Measurements from ENCODE around the gene RPTOR.
"Not testable (repeated sequence)": the region's sequence is repeated elsewhere in the genome, so short reads cannot be mapped to it uniquely, and the experiment has no call there.

Gene RPTOR

DNA sequence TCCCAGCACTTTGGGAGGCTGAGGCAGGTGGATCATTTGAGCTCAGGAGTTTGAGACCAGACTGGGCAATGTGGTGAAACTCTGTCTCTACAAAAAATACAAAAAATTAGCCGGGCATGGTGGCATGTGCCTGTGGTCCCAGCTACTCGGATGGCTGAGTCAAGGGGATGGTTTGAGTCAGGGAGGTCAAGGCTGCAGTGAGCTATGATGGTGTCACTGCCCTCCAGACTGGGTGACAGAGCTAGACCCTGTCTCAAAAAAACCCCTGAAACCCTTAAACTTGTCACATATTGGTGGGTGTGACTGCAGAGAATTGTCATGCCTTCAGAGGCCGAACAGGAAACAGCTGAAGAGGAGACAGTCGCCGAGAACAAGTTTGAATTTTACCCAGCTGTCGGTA is 13.4 kb downstream of the RPTOR start:
- DNase-seq: no peak

DNA sequence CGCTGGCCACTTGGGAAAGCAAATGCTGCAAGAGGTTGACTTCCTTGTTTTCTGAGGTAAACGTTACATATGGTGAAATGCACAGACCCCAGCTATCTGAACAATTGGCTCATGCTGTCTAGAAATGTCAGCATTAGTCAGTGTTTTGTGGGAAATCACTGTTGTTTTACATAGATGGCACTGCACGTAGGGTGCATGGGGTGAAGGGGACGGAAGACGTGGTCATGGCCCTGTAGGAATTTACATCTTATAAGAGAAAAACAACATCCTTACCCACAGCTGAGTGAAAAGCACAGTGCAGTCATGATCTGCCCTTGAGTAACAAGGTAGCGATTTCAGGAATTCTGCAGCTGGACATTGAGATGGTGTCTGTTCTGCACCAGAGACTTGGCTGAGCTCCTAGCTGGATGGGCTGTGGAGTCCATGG is 15.2 kb downstream of the RPTOR start:
- peak; percentile 92 for DNase-seq

DNA sequence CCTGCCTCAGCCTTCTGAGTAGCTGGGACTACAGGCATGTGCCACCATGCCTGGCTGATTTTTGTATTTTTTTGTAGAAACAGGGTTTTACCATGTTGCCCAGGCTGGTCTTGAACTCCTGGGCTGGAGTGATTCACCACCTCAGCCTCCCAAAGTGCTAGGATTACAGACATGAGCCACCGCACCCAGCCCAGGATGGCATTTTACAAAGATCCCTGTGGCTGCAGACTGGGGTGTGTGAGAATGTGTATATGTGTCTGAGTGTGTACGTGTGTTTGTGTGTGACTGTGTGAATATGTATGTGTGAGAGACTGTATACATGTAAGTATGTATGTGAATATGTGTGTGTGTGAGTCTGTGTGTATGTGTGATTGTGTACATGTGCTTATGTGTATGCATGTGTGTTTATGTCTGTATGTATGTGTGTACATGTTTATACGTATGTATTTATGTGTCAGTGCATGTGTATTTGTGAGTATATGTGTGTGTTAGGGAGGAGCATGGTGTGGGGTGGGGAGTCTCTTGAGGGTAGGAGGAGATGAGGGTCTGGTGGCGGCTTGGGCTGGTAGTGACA is 17.0 kb downstream of the RPTOR start:
- peak; percentile 50 for DNase-seq

DNA sequence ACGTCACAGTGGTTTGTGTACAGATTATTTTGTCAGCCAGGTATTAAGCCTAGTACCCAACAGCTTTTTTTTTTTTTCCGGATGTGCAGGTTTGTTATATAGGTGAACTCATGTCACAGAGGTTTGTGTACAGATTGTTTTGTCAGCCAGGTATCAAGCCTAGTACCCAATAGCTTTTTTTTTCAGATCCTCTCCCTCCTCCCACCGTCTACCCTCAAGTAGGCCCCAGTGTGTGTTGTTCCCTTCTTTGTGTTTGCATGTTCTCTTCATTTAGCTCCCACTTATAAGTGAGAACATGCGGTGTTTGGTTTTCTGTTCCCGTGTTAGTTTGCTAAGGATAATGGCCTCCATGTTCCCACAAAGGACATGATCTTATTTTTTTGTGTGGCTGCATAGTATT is 19.9 kb downstream of the RPTOR start:
- no peak for DNase-seq

DNA sequence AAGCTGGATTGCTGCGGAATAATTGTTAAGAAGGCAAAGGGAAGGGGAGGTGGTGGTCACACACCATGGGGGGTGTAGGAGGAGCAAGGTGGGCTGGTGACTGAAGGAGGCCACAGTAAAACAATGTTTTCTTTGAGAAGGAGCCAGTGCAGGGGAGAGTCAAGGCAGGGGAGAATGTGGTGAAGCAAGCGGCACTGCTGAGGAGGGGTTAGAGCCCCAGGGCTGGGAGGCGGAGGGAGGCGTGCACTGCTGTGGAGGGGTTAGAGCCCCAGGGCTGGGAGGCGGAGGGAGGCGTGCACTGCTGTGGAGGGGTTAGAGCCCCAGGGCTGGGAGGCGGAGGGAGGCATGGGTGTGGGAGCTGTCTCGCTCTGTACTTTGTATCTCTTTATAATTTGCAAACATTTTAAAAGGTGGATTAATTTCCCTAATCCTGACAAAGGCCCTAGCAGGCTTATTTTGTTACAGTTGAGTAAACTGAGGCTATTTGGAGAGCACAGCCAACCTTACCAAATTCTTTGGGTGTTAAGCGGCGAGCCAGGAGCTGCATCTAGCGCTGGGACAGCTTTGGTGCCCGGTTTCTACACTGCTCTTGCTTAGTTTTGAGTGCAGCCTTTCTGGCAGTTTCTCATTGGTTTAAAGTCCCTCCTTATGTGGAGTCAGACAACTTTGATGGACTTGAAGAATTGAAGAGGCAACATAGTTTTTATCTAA is 20.9 kb downstream of the RPTOR start:
- no peak for DNase-seq

DNA sequence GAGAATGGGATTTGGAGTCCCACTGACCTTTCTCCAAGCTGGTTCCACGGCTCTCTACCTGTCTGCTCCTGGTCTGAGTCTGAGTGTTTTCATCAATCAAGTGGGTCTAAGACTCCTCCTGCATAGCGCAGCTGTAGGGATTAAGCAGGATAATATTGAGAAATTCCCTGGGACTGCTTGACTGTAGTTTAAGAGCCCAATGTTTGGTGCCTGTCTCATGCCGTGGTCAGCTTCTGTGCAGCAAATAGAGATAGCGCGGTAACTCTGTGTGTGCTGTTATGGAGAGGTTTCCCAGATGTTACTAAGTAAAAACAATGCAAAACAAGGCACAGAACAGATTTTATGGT is 21.4 kb downstream of the RPTOR start:
- DNase-seq: no peak

DNA sequence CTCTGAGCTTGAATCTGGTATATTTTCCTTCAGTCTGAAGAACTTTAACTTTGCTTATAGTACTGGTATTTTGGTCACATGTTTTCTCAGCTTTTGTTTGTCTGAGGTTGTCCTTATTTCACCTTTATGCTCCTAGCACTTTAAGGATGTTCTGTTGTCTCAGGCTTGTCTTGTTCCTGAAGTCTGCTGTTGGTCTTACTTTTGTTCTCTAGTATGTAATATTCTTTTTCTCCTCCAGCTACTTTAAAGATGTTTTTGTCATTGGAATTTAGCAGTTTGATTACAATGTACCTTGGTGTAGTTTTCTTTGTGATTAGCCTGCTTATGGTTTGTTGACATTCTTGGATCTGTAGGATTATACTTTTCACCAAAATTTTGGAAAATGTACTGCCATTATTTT is 23.6 kb downstream of the RPTOR start:
- DNase-seq: no peak

DNA sequence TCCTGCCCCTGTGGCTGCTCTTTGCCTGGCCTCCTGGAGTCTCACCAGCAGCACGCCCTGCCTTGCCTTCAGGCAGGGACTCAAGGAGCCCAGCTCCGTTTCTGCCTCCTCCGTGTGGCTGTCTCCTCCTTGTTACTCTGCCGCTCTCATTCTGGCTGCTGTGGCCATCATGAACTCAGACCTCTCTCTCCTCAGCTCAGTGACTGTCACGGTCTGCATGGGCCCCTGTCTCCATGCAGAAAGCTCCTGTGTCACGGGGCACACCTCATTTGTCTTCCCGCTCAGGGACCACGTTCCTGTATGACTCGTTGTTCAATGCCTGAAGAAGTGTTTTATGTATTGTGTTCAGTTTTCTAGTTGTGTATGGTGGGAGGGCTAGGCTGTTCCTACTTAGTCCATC is 25.3 kb downstream of the RPTOR start:
- DNase-seq: no peak

DNA sequence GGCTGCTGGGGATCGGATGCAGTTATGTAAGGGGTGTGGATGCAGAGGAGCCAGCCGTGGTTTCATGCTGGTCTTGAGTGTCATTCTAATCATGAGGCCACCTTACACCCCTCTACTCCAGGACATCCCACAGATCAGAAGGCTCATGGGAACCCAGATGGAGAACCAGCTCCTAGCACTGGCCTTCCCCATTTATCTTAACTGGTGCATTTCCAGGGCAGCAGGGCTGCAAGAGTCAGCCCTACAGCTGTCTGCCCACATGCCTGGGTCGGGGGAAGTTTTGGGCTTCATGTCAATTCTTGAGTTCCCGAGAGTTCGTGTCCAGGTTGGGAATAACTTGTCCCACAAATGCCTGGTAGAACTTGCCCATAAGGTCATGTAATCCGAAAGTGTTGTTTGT is 29.1 kb downstream of the RPTOR start:
- no peak for DNase-seq

DNA sequence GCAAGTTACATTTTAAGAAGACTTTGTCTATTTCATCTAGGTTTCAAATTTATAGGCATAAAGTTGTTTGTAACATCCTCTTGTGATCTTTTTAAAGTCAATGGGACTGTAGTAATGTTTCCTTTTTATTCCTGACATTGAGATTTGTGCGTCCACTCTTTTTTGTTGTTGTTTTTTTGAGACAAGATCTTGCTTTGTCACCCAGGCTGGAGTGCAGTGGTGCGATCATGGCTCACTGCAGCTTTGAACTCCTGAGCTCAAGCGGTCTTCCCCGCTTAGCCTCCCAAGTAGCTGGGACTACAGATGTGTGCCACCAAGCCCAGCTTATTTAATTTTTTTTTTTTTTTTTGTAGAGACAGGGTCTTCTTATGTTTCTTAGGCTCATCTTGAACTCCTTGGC is 29.9 kb downstream of the RPTOR start:
- no peak for DNase-seq

DNA sequence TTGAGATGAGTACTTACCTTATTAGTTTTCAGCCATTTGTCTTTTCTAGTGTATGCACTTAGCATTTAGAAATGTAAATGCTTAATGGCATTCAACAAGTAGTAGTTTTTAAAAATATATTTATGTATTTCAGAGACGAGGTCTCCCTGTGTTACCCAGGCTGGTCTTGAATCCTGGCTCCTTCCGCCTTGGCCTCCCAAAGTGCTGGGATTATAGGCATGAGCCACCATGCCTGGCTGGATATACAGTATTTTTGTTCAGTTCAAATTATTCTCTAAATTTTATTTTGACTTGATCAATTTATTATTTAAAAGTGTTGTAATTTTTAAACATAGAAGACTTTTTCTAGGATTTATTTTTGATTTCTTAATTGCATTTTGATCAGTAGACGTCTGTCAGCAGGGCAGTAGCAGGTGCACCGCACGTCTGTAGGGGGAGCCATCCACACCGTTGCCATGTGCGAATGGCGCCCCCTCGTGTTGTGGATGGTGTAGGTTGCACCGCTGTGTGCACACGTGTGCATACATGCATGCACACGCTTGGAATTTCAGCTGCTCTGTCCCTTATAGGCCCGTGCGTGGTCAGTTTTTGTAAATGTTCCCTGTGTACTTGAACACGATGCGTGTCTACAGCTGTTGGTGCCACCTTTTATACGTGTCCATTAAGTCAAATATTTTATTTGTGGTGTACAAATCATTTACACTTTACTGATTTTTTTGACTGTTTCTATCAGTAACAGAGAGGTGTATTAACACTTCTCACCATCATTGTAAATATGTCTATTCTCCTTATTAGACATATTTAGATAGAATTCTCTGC is 30.6 kb downstream of the RPTOR start:
- peak; percentile 82 for DNase-seq

DNA sequence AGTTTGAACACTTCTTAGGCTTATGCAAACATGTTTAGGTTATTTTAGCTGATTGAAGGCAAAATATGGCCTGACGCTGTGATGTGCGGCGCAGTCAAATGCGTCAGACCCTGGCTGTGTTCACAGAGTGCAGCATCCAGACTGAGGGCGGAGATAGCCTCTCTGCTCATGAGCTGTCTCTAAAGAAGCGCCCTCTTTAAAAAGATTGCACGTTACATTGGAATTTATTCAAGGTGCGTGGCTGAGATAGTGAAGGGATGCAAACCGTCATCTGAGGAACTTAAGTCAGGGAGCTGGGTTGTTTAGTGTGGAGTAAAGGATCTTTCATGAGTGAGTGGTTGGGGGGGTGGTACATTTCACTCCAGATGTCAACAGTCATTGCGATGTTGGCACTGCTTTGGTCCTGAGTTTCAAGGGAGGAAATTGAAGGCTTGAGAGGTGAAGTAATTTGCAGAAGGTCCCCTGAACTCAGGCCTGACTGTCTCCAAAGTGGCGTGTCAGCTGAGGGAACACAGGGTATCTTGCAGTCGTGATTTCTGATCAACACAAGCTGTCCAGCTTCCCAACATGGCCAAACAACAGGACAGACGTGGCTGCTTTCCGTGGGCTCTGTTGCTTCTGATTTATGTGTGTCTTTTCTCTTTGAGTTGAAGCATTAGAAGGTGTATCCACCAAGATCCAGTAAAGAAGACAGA is 33.4 kb downstream of the RPTOR start:
- DNase-seq: no peak

DNA sequence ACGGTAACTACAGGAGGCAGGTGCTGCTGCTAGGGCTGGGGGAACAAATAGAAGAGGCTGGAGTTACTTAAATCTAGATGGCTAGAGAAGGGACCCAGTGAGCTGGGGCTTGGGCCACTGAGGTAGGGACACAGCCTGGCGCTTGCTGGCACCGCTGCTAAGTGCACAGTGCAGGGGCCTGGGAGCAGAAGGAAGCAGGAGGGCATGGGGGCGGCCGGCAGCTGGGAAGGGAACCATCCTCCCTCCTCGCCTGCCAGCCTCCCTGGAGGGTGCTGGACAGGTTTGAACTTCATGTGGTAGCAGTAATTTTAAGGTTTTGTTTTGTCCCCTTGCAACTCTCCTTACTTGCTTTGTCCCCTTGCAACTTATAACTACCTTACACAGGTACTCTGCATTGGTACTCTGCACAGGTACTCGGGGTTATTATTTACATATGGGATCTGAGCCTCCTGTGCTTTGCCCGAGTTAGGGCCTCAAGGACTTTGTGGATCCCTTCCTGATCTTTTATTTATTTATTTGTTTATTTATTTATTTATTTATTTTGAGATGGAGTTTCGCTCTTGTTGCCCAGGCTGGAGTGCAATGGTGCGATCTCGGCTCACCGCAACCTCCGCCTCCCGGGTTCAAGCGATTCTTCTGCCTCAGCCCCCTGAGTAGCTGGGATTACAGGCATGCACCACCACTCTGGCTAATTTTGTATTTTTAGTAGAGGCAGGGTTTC is 34.2 kb downstream of the RPTOR start:
- not testable (repeated sequence) for DNase-seq

DNA sequence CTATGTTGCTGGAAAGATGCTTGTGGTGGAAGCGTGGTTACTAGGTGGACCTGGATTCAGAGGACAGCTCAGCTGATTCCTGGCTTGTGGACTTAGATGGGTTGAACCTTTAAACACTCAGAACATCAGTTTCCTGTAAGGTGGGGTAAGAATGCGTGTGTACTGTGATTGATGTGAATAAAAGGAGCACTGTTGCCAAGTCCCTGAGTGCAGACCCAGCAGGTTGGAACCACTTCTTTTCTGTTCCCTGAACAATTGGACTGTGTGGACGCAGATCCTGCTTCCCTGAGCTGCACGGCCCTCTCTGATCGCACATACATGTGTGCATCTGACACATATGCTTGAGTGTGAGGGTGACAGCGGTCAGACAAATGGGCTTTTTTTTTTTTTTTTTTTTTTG is 37.5 kb downstream of the RPTOR start:
- DNase-seq: no peak

DNA sequence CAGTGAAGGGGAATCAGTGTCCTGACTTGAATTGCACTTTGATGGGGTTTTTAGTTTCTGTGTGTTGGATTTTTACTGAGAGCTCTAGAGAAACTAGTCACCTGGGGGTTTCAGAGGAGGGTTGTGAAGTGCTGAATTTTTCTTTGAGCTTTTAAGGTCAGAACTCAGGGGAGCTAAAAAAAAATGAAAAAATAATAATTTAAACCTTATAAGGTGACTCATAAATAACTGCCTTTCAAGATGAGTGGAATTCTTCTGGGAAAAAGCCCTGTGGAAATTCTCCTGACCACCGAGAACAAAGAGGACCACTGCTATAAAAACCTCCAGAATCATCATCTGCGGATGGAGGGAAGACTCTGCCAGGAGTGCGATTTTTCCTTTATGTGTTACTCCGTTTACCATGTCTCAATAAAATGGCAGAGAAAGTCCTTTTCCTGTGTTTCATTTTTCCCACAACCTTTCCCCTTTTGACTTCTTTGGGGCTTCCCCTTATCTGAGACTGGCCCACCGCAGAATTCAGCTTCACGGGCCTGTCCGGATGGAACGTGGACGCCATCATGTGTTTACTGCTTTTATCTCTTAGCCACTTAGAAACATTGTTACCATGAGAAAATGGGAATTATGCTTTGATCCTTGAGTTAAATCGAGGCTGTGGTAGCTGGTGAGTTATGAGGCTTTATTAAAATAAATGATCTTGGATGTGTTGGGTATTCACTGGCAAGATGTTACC is 39.7 kb downstream of the RPTOR start:
- DNase-seq: peak; percentile 39

DNA sequence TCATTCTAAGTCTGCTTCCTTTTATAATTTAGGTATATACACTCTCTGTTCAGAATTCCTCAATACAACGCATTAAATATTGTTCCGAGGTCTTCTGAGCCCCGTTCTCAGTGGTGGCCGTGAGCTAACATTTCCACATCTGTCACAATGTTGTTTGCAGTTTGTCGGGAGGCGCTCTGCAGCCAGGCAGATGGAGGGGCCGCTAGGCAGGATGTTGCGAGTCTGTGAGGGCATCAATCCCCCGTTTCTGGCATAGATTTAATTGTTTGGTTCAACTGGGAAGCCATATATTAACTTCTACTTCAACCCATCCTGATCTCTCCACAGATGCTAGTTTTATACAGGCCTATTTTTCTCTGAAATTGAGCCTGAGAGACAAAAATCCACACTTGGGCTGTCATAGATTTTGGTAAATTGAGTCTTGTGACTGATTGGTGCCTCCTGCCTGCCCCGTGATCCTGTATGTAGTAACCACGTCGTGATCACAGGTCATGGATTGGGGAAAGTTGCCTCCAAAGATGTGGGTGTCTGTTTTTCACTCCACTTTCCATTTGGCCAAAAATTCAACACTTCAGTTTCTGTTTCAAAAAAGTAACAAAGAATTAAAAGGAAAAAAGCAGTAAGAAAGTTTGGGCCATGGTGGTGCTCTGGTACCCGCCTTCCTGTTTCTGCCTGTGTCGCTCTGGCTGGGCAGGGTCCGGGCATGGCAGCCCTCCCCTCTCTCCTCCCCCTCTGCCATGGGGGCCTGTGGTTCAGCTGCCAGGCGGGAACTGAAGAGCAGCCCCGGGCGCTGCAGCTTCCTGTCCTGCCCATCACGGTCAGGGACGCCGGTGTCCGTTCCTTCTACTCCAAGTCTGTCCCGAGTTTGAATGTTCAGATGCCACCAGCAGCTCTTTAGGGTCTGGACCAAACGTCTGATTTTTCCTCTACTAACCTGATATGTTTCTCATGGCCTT is 41.5 kb downstream of the RPTOR start:
- DNase-seq: peak; percentile 34

DNA sequence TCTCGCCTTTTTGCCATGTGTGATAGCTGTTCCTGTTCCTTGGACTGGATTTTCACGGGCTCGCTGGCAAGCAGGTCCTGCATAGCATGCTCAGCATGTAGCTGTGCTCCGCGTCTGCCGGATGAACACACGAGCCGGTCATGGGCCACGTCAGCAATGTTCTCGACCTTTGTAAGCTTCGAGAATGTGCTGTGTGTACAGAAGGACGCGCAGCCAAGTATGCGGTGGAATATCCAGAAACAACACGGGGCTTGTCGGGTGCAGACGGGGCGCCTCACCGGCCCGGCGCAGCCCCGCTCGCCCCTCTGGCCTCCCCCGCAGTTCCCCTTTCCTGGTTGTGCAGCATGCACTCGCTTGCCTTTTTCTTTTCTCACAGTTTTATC is 42.2 kb downstream of the RPTOR start:
- DNase-seq: peak; percentile 51

DNA sequence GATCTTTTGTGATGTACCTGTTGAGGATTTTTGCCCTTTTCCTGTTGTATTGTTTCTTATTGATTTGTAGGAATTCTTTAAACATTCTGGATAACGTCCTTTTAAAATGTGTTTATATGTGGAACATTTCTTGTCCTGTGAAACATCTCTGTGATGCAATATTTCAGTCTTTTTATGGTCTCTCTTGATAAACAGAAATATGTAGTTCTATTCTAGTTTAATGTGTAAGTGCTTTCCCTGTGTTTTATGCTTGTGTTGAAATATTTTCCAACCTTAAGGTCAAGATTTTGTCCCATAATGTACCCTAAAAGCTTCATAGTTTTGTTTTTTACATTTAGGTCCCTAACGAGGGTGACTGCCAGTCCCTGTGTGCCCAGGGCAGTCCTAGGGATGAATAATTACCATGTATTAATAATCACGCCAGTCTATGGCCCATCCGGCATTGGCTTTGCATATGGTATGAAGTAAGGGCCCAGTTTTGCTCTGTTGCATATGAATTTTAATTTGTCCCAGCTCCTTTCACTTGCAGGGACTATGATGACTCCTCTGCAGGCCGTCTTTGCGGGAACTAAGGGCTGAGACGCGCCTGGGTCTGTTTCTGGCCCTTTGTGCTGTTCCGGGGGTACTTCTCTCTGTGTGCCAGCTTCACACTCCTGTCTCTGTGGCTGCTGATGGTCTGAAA is 44.2 kb downstream of the RPTOR start:
- DNase-seq: no peak

DNA sequence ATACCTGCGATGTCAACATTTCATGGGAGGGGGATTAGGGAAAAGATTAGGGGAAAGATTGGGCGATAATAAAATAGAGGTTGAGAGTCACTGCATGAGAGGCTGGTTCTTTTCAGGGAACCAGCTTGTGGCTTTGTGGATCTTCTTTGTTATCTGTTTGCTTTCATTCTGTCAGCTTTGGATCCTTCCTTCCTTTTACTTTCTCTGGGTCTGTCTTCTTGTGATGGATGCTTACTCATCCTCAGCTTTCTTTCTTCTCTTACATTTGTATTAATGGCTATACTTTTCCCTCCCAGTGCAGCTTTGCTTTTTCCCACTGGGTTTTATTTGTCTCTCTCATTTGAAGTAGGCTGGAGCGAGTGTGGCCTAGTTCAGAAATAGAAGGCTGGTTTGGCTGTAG is 47.1 kb downstream of the RPTOR start:
- no peak for DNase-seq

DNA sequence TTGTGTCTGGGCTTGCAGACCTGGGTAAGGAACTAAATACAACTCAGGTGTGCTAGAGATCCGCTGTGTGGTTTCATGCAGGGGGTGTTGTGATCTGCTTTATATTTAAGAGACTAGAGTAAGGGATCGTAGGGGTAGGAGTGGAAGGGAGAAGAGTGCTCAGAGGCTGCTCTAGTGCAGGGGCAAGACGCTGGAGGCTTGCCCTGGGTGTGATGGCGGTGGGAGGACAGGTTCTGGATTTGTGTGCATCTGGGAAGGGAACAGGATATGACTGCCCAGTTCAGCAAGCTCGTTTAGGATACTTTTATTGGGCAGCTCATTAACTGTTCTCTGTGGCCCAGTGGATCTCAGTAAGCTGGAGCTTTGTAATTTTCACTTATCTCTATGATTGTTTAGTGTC is 47.6 kb downstream of the RPTOR start:
- DNase-seq: no peak
